Neural cell (in vitro differentiated cells): ENCODE measurements around the gene TBL1XR1.

Experiments used
- CTCF ChIP-seq: fragments of 450-650 bp; IDR thresholded peaks from 2 replicates; pipeline ENCODE4 v1.5.1; 2014; ENCODE audit warnings: antibody characterized with exemption, mild to moderate bottlenecking, moderate library complexity; ENCODE audit not compliant: poor library complexity, severe bottlenecking
- POLR2AphosphoS5 ChIP-seq: IDR thresholded peaks from 2 replicates; pipeline ENCODE4 v1.6.1; 2012
- SMC3 ChIP-seq: fragments of 450-650 bp; conservative IDR thresholded peaks from 2 replicates; pipeline ENCODE4 v1.6.1; 2014; ENCODE audit warnings: antibody characterized with exemption, mild to moderate bottlenecking, moderate library complexity; ENCODE audit not compliant: poor library complexity

GRCh38 chr3:176970770-176971169 lies 226.5 kb downstream of the TBL1XR1 start:
- TF ChIP-seq CTCF, result no peak
- TF ChIP-seq POLR2AphosphoS5, result no peak
- no peak for TF ChIP-seq SMC3
